Vagina (tissue), 2 donors: ENCODE results near the gene TXNRD2.

ENCODE experiments used
- POLR2A ChIP-seq, 2 donors: fragments of 450-650 bp; IDR thresholded peaks; one replicate each; pipeline ENCODE4 v1.6.1; 2017; ENCODE audit warnings: antibody characterized with exemption in 2 of 2, mild to moderate bottlenecking in 2 of 2, moderate library complexity in 2 of 2
- POLR2AphosphoS5 ChIP-seq, 2 donors: sonication (generic); formaldehyde crosslinking; IDR thresholded peaks; one replicate each; pipeline ENCODE4 v1.9.0; 2017; ENCODE audit warnings: antibody characterized with exemption in 2 of 2, mild to moderate bottlenecking in 2 of 2, low read depth in 1 of 2; ENCODE audit not compliant: insufficient read depth in 1 of 2
- TF ChIP-seq, protein P1 (sequence below), 3 experiments: fragments of 450-650 bp in 2 of 3; fragments of 200-600 bp in 1 of 3; sonication (generic) in 1 of 3; IDR thresholded peaks; one replicate each; pipeline ENCODE4 v1.5.1; 2017 to 2019; ENCODE audit warnings: antibody characterized with exemption in 3 of 3, mild to moderate bottlenecking in 2 of 3, moderate library complexity in 2 of 3

DNA sequence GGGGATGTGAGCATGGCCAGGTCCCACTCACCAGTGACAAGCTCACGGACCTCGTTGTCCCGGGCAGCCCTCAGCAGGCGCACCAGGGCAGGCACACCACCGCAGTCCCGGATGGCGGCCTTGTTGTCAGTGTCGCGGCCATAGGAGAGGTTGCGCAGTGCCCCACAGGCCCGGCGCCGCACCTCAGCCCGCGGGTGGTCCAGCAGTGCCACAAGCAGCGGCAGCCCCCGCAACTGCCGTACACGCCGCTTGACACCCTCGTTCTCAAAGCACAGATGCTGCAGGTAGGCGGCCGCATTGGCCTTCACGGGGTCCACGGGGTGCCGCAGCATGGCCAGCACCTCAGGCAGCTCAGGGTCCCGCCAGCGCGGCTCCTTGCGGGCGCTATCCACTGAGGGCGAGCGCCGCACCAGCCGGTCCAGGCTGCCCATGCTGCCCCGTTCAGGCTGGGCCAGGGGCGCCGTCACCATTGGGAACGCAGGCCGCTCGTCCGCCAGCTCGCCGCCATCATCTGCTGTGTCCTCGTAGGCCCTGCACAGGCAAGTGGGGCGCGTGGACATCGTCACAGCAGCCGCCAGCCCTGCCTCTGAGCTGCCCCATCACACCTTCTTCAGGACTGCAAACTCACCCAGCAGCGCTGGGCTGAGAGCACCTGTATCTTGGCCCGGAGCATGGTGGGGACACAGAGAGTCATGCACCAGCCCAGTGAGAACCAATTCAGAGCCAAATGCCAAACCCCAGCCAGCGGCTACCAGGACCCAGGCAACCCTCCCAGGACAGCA, 38.3 kb upstream of the TXNRD2 start:
- TF ChIP-seq, protein P1, sequence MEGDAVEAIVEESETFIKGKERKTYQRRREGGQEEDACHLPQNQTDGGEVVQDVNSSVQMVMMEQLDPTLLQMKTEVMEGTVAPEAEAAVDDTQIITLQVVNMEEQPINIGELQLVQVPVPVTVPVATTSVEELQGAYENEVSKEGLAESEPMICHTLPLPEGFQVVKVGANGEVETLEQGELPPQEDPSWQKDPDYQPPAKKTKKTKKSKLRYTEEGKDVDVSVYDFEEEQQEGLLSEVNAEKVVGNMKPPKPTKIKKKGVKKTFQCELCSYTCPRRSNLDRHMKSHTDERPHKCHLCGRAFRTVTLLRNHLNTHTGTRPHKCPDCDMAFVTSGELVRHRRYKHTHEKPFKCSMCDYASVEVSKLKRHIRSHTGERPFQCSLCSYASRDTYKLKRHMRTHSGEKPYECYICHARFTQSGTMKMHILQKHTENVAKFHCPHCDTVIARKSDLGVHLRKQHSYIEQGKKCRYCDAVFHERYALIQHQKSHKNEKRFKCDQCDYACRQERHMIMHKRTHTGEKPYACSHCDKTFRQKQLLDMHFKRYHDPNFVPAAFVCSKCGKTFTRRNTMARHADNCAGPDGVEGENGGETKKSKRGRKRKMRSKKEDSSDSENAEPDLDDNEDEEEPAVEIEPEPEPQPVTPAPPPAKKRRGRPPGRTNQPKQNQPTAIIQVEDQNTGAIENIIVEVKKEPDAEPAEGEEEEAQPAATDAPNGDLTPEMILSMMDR (IDR thresholded peaks at IDR 0.05), result no peak
- TF ChIP-seq POLR2AphosphoS5 (IDR thresholded peaks at IDR 0.05; ENCODE audit: insufficient read depth in 1 of 2, low read depth in 1 of 2) (no peak), POLR2A (IDR thresholded peaks at IDR 0.05) (no peak)
